ENCODE measurements around the gene HDAC11.

- TF ChIP-seq, protein P1, sequence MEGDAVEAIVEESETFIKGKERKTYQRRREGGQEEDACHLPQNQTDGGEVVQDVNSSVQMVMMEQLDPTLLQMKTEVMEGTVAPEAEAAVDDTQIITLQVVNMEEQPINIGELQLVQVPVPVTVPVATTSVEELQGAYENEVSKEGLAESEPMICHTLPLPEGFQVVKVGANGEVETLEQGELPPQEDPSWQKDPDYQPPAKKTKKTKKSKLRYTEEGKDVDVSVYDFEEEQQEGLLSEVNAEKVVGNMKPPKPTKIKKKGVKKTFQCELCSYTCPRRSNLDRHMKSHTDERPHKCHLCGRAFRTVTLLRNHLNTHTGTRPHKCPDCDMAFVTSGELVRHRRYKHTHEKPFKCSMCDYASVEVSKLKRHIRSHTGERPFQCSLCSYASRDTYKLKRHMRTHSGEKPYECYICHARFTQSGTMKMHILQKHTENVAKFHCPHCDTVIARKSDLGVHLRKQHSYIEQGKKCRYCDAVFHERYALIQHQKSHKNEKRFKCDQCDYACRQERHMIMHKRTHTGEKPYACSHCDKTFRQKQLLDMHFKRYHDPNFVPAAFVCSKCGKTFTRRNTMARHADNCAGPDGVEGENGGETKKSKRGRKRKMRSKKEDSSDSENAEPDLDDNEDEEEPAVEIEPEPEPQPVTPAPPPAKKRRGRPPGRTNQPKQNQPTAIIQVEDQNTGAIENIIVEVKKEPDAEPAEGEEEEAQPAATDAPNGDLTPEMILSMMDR (IDR thresholded peaks at IDR 0.05; ENCODE audit: insufficient read depth, low read length), result no peak
- TF ChIP-seq, protein P2, sequence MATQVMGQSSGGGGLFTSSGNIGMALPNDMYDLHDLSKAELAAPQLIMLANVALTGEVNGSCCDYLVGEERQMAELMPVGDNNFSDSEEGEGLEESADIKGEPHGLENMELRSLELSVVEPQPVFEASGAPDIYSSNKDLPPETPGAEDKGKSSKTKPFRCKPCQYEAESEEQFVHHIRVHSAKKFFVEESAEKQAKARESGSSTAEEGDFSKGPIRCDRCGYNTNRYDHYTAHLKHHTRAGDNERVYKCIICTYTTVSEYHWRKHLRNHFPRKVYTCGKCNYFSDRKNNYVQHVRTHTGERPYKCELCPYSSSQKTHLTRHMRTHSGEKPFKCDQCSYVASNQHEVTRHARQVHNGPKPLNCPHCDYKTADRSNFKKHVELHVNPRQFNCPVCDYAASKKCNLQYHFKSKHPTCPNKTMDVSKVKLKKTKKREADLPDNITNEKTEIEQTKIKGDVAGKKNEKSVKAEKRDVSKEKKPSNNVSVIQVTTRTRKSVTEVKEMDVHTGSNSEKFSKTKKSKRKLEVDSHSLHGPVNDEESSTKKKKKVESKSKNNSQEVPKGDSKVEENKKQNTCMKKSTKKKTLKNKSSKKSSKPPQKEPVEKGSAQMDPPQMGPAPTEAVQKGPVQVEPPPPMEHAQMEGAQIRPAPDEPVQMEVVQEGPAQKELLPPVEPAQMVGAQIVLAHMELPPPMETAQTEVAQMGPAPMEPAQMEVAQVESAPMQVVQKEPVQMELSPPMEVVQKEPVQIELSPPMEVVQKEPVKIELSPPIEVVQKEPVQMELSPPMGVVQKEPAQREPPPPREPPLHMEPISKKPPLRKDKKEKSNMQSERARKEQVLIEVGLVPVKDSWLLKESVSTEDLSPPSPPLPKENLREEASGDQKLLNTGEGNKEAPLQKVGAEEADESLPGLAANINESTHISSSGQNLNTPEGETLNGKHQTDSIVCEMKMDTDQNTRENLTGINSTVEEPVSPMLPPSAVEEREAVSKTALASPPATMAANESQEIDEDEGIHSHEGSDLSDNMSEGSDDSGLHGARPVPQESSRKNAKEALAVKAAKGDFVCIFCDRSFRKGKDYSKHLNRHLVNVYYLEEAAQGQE (IDR thresholded peaks at IDR 0.05; ENCODE audit: insufficient replicate concordance, low read depth), result no peak
- no peak for TF ChIP-seq POLR2AphosphoS5 (IDR thresholded peaks at IDR 0.05; ENCODE audit: low read depth)
- no peak for TF ChIP-seq GABPA (IDR thresholded peaks at IDR 0.05; ENCODE audit: low read depth)
- TF ChIP-seq SPI1 (IDR thresholded peaks at IDR 0.05; ENCODE audit: borderline replicate concordance, low read depth), result no peak
These were observed 52.0 kb downstream of the HDAC11 start for GRCh38 chr3:13532085-13532484.

All from HL-60 (cell line).